ENCODE measurements around the gene B4GALT3. TPM values are rescaled to one million over a fixed set of nuclear protein-coding genes. Genes with fewer than 3 reads are reported as not detected.
A peak's percentile ranks its signal among the peaks of the same experiment; 100 is the strongest.

Gene B4GALT3
- polyA plus RNA-seq, 3 donors = 16.8 to 50.3 (median 21.0) TPM

DNA sequence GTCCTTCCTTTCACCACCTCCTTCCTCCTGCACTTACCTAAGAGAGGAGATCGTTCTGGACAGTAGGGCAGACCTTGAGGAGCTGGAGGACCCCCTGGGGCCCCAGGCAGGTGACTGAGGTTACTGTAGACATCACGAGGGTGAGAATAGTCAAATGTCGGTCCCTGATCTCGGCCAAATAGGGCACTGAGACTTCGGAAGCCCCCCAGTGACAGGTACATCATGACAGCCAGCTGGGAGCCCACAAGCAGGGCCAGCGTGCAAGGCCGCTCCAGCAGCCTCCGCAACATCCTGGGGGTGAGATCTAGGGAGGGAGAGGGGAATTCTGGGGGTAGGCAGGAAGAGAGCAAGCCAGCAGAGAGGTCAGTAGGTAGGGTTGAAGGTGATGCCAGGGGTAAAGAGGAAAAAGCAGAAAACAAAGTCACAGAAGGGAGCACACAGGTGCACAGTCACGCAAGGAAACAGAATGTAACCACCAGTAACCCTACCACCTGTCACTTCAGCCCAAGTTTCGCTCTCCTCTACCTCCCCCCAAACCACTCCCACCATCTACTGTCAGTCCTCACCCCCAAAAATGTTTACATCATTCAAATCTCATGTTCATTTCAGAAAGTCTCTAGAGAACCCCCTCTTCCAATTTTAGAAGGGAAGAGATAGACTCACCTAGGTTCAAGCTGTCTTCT is 1.4 kb downstream of the B4GALT3 start:
- DNase-seq = no peak
- peak overlapping the region; percentile 93 for H3K4me2 ChIP-seq (replicated peaks; ENCODE audit: extremely low read depth, low read length, poor library complexity, severe bottlenecking)
- WGBS (ENCODE audit: insufficient coverage) = 98% methylated on average over 9 of the region's 10 CpGs
- peaks cover 48 to 54% of the 10 kb centered on the region in 2 donors for H3K36me3 Mint-ChIP-seq
- TF ChIP-seq, protein P1, sequence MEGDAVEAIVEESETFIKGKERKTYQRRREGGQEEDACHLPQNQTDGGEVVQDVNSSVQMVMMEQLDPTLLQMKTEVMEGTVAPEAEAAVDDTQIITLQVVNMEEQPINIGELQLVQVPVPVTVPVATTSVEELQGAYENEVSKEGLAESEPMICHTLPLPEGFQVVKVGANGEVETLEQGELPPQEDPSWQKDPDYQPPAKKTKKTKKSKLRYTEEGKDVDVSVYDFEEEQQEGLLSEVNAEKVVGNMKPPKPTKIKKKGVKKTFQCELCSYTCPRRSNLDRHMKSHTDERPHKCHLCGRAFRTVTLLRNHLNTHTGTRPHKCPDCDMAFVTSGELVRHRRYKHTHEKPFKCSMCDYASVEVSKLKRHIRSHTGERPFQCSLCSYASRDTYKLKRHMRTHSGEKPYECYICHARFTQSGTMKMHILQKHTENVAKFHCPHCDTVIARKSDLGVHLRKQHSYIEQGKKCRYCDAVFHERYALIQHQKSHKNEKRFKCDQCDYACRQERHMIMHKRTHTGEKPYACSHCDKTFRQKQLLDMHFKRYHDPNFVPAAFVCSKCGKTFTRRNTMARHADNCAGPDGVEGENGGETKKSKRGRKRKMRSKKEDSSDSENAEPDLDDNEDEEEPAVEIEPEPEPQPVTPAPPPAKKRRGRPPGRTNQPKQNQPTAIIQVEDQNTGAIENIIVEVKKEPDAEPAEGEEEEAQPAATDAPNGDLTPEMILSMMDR (IDR thresholded peaks at IDR 0.05) = no peak
- H3K4me1 ChIP-seq (ENCODE audit: control insufficient read depth in 1 of 2, insufficient read depth in 2 of 2, low read length in 2 of 2) = peaks cover 24 to 30% of the 10 kb centered on the region in 2 donors
- intact Hi-C loops (cut with micrococcal nuclease) = no loop called here
- H3K9me3 ChIP-seq (replicated peaks in 1 of 2; ENCODE audit: control insufficient read depth in 1 of 2, insufficient read depth in 1 of 2, low read length in 2 of 2) = no peaks in the 10 kb centered on the region
- H3K27me3 ChIP-seq (ENCODE audit: control insufficient read depth in 2 of 2, insufficient read depth in 2 of 2, low read length in 2 of 2) = no peaks in the 10 kb centered on the region
- H3K27ac Mint-ChIP-seq = peak overlapping the region in 5 of 7 donors; percentile 95 to 100 (median 100)
- no peaks in the 10 kb centered on the region for H4K20me1 ChIP-seq (ENCODE audit: insufficient read depth, low read length)
- no peaks in the 10 kb centered on the region for H3K9me3 Mint-ChIP-seq
- no peak overlapping the region for H3K9ac ChIP-seq (ENCODE audit: insufficient read depth, low read length, poor library complexity, severe bottlenecking)
- peak overlapping the region; percentile 99 to 100 for H3K4me3 Mint-ChIP-seq
- H3K79me2 ChIP-seq (ENCODE audit: insufficient read depth, low read length) = peaks cover 19% of the 10 kb centered on the region
- H2AFZ ChIP-seq (ENCODE audit: insufficient read depth, low read depth, low read length, poor library complexity, severe bottlenecking) = no peak overlapping the region
- peak overlapping the region in 1 of 3 experiments; percentile 95 for H3K4me3 ChIP-seq (replicated peaks in 1 of 3; ENCODE audit: low read depth in 2 of 3, low read length in 3 of 3)
- H3K27ac ChIP-seq (ENCODE audit: low read depth in 1 of 2, low read length in 2 of 2) = no peak overlapping the region
- no peaks in the 10 kb centered on the region for H3K27me3 Mint-ChIP-seq (ENCODE audit: low read depth in 3 of 3)
- H3K4me1 Mint-ChIP-seq = peaks cover 30% of the 10 kb centered on the region
- peaks cover 47 to 51% of the 10 kb centered on the region in 2 donors for H3K36me3 ChIP-seq (replicated peaks in 1 of 2; ENCODE audit: control insufficient read depth in 1 of 2, insufficient read depth in 2 of 2, low read length in 2 of 2)

DNA sequence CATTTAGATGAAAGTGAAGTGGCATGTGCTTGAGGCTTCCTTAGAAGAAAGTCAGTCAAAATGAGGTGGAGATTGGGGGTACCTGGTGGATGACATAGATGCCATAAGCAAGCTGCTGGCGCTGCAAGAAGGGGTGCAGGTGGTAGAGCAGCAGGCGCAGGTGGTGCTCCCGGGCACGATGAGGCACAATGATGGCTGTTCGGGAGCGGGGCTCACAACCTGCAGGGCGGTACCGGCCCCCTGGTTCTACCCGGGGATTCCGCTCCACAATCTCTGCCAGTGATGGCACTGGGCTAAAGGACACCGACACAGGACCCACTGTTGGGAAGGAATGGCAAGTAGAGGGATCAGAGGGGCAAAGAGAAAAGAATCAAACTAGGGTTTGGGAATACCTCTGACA is 2.4 kb downstream of the B4GALT3 start:
- Histone ChIP-seq H3K4me2 (replicated peaks; ENCODE audit: extremely low read depth, low read length, poor library complexity, severe bottlenecking) (no peak overlapping the region), H3K4me3 (replicated peaks in 1 of 3; ENCODE audit: low read depth in 2 of 3, low read length in 3 of 3) (no peak overlapping the region), H3K27ac (ENCODE audit: low read depth in 1 of 2, low read length in 2 of 2) (no peak overlapping the region), H3K9ac (ENCODE audit: insufficient read depth, low read length, poor library complexity, severe bottlenecking) (no peak overlapping the region), H3K9me3 (replicated peaks in 1 of 2; ENCODE audit: control insufficient read depth in 1 of 2, insufficient read depth in 1 of 2, low read length in 2 of 2) (no peaks in the 10 kb centered on the region), H3K27me3 (ENCODE audit: control insufficient read depth in 2 of 2, insufficient read depth in 2 of 2, low read length in 2 of 2) (no peaks in the 10 kb centered on the region), H3K4me1 (ENCODE audit: control insufficient read depth in 1 of 2, insufficient read depth in 2 of 2, low read length in 2 of 2) (peaks cover 20 to 23% of the 10 kb centered on the region in 2 donors), H3K79me2 (ENCODE audit: insufficient read depth, low read length) (peaks cover 19% of the 10 kb centered on the region), H4K20me1 (ENCODE audit: insufficient read depth, low read length) (no peaks in the 10 kb centered on the region), H3K36me3 (replicated peaks in 1 of 2; ENCODE audit: control insufficient read depth in 1 of 2, insufficient read depth in 2 of 2, low read length in 2 of 2) (peaks cover 55 to 61% of the 10 kb centered on the region in 2 donors), H2AFZ (ENCODE audit: insufficient read depth, low read depth, low read length, poor library complexity, severe bottlenecking) (no peak overlapping the region)
- H3K9me3 Mint-ChIP-seq = no peaks in the 10 kb centered on the region
- H3K27me3 Mint-ChIP-seq (ENCODE audit: low read depth in 3 of 3) = no peaks in the 10 kb centered on the region
- H3K4me3 Mint-ChIP-seq = no peak overlapping the region
- H3K27ac Mint-ChIP-seq = peak overlapping the region in 1 of 7 donors; percentile 8
- DNase-seq = no peak
- H3K36me3 Mint-ChIP-seq = peaks cover 55 to 61% of the 10 kb centered on the region in 2 donors
- intact Hi-C loops (cut with micrococcal nuclease) = no loop called here
- WGBS (ENCODE audit: insufficient coverage) = 99% methylated on average over 10 of the region's 11 CpGs
- TF ChIP-seq, protein P1 (IDR thresholded peaks at IDR 0.05) = no peak
- peaks cover 23% of the 10 kb centered on the region for H3K4me1 Mint-ChIP-seq
